Mammary epithelial cell (primary cell): Measurements from ENCODE around the gene TAS2R42.

Experiments
- CTCF ChIP-seq, 2 donors: IDR thresholded peaks in 1 of 2; conservative IDR thresholded peaks in 1 of 2; 2 replicates each; pipeline ENCODE4 v1.5.1; 2011 to 2012; ENCODE audit warnings: inconsistent platforms in 2 of 2, low read length in 2 of 2, mild to moderate bottlenecking in 2 of 2, control low read depth in 1 of 2, low read depth in 1 of 2; ENCODE audit not compliant: insufficient read depth in 1 of 2; ENCODE audit errors: extremely low read depth in 1 of 2
- EZH2 ChIP-seq: IDR thresholded peaks from 2 replicates; pipeline ENCODE4 v1.6.1; 2012; ENCODE audit warnings: low read length, inconsistent platforms, borderline replicate concordance

GRCh38 chr12:11233532-11233931, 46.8 kb upstream of the TAS2R42 start:
- TF ChIP-seq EZH2, result no peak
- no peak for TF ChIP-seq CTCF (conservative IDR thresholded peaks at IDR 0.05 in 1 of 2, IDR thresholded peaks at IDR 0.05 in 1 of 2; ENCODE audit: extremely low read depth in 1 of 2, insufficient read depth in 1 of 2, low read depth in 1 of 2, low read length in 2 of 2)
